Neural crest cell (in vitro differentiated cells): Measurements from ENCODE around the gene RAB11FIP3. TPM values are rescaled to one million over a fixed set of nuclear protein-coding genes. Genes with fewer than 3 reads are reported as not detected.

Experiments used
- DNase-seq: peaks from one replicate; pipeline ENCODE4 v3.0.0; 2021; ENCODE audit warnings: low read depth, mixed read lengths, low spot score
- H3K27ac Mint-ChIP-seq: one replicate; pipeline ENCODE4 v1.8.0; 2021; ENCODE audit warnings: mild to moderate bottlenecking, mixed read lengths; ENCODE audit not compliant: unreplicated experiment
- H3K27me3 Mint-ChIP-seq: 2 replicates; pipeline ENCODE4 v1.8.0; 2021; ENCODE audit warnings: low read depth, mild to moderate bottlenecking, mixed read lengths
- H3K36me3 Mint-ChIP-seq: 2 replicates; pipeline ENCODE4 v1.8.0; 2021; ENCODE audit warnings: low read depth, mild to moderate bottlenecking, mixed read lengths
- H3K4me1 Mint-ChIP-seq: 2 replicates; pipeline ENCODE4 v1.8.0; 2021; ENCODE audit warnings: mixed read lengths
- H3K4me3 Mint-ChIP-seq: one replicate; pipeline ENCODE4 v1.8.0; 2021; ENCODE audit warnings: mild to moderate bottlenecking, mixed read lengths
- H3K9me3 Mint-ChIP-seq: 2 replicates; pipeline ENCODE4 v1.8.0; 2021; ENCODE audit warnings: mixed read lengths
- CTCF ChIP-seq: fragments of 200-600 bp; sonication (generic); conservative IDR thresholded peaks from 2 replicates; pipeline ENCODE4 v1.5.0; 2021; ENCODE audit warnings: antibody characterized with exemption, mild to moderate bottlenecking
- total RNA-seq: library from RNA; stranded (reverse); gene quantifications from 2 replicates; pipeline ENCODE4 v1.2.1, GENCODE V29; 2021

The RAB11FIP3 gene
- total RNA-seq, 1 donor from 2014 or later: 72.2 TPM

GRCh38 chr16:558298-559020 is 133.0 kb downstream of the RAB11FIP3 start:
- Mint-ChIP-seq H3K27ac (no peak overlapping the region), H3K4me3 (peak overlapping the region; percentile 23), H3K27me3 (peaks cover 43% of the 10 kb centered on the region), H3K9me3 (no peaks in the 10 kb centered on the region), H3K4me1 (peaks cover 10% of the 10 kb centered on the region), H3K36me3 (no peaks in the 10 kb centered on the region)
- no peak for TF ChIP-seq CTCF
- DNase-seq: no peak

GRCh38 chr16:559021-559380 is 133.6 kb downstream of the RAB11FIP3 start:
- H3K27ac Mint-ChIP-seq: no peak overlapping the region
- H3K36me3 Mint-ChIP-seq: no peaks in the 10 kb centered on the region
- no peak for TF ChIP-seq CTCF
- H3K4me1 Mint-ChIP-seq: peaks cover 10% of the 10 kb centered on the region
- H3K4me3 Mint-ChIP-seq: no peak overlapping the region
- H3K27me3 Mint-ChIP-seq: peaks cover 43% of the 10 kb centered on the region
- no peaks in the 10 kb centered on the region for H3K9me3 Mint-ChIP-seq
- DNase-seq: no peak

GRCh38 chr16:559411-560203 is 134.2 kb downstream of the RAB11FIP3 start:
- H3K27ac Mint-ChIP-seq: no peak overlapping the region
- no peak for TF ChIP-seq CTCF
- no peak for DNase-seq
- peaks cover 5% of the 10 kb centered on the region for H3K4me1 Mint-ChIP-seq
- no peaks in the 10 kb centered on the region for H3K9me3 Mint-ChIP-seq
- no peaks in the 10 kb centered on the region for H3K36me3 Mint-ChIP-seq
- H3K27me3 Mint-ChIP-seq: peaks cover 43% of the 10 kb centered on the region
- H3K4me3 Mint-ChIP-seq: no peak overlapping the region

- Mint-ChIP-seq H3K9me3 (no peaks in the 10 kb centered on the region), H3K4me3 (no peak within 1 kb of the TSS), H3K4me1 (peaks cover 4% of the 10 kb centered on the region), H3K27me3 (peaks cover 43% of the 10 kb centered on the region), H3K27ac (no peak within 1 kb of the TSS), H3K36me3 (no peaks in the 10 kb centered on the region)
- no peak for DNase-seq
- no peak for TF ChIP-seq CTCF
Measured at GRCh38 chr16:560204-560700, 134.8 kb downstream of the RAB11FIP3 start, which contains the start of gene PRR35. TSS of gene PRR35 (plus strand) at chr16:560394. CDS start at chr16:563295, 2,901 bp downstream.

GRCh38 chr16:560701-561412 is 135.4 kb downstream of the RAB11FIP3 start:
- H3K36me3 Mint-ChIP-seq: no peaks in the 10 kb centered on the region
- no peak for DNase-seq
- no peaks in the 10 kb centered on the region for H3K9me3 Mint-ChIP-seq
- no peak overlapping the region for H3K4me3 Mint-ChIP-seq
- no peak for TF ChIP-seq CTCF
- no peak overlapping the region for H3K27ac Mint-ChIP-seq
- peaks cover 43% of the 10 kb centered on the region for H3K27me3 Mint-ChIP-seq
- H3K4me1 Mint-ChIP-seq: peaks cover 4% of the 10 kb centered on the region
